Peyer's patch (tissue), 4 donors: Measurements from ENCODE around the gene LAMTOR4.

ENCODE experiments used
- POLR2A ChIP-seq, 2 donors: fragments of 450-650 bp; IDR thresholded peaks; one replicate each; pipeline ENCODE4 v1.5.1; 2017; ENCODE audit warnings: antibody characterized with exemption in 2 of 2, mild to moderate bottlenecking in 2 of 2, moderate library complexity in 2 of 2
- TF ChIP-seq, protein P1 (sequence below), 6 experiments: fragments of 450-650 bp in 4 of 6; fragments of 200-600 bp in 2 of 6; sonication (generic) in 1 of 6; IDR thresholded peaks; one replicate each; pipeline ENCODE4 v1.5.1; 2017 to 2019; ENCODE audit warnings: antibody characterized with exemption in 6 of 6, mild to moderate bottlenecking in 3 of 6, moderate library complexity in 1 of 6

DNA sequence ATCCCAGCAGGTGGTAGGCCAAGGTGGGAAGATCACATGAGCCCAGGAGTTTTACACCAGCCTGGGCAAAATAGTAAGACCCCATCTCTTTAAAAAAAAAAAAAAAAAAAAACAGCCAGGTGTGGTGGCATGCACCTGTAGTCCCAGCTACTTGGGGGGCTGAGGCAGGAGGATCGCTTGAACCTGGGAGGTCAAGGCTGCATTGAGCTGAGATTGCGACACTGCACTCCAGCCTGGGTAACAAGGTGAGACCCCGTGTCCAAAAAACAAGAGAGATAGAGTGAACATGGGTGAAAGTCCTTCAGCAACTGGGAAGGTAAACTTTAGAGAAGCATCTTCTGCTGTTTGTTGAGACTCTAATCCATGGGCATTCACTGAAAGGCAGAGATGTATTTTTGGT lies 6.3 kb upstream of the LAMTOR4 start:
- TF ChIP-seq, protein P1, sequence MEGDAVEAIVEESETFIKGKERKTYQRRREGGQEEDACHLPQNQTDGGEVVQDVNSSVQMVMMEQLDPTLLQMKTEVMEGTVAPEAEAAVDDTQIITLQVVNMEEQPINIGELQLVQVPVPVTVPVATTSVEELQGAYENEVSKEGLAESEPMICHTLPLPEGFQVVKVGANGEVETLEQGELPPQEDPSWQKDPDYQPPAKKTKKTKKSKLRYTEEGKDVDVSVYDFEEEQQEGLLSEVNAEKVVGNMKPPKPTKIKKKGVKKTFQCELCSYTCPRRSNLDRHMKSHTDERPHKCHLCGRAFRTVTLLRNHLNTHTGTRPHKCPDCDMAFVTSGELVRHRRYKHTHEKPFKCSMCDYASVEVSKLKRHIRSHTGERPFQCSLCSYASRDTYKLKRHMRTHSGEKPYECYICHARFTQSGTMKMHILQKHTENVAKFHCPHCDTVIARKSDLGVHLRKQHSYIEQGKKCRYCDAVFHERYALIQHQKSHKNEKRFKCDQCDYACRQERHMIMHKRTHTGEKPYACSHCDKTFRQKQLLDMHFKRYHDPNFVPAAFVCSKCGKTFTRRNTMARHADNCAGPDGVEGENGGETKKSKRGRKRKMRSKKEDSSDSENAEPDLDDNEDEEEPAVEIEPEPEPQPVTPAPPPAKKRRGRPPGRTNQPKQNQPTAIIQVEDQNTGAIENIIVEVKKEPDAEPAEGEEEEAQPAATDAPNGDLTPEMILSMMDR (IDR thresholded peaks at IDR 0.05): no peak
- TF ChIP-seq POLR2A (IDR thresholded peaks at IDR 0.05): no peak
